OCI-LY3 (cell line): ENCODE results near the gene BRAF.
A peak's percentile ranks its signal among the peaks of the same experiment; 100 is the strongest.

ENCODE experiments used
- H2AFZ ChIP-seq: fragments of 200-600, 300-600 bp; shearing (Covaris generic); 2 replicates; pipeline ENCODE4 v1.6.0; 2014; ENCODE audit warnings: antibody characterized with exemption, low read depth, low read length
- H3K27ac ChIP-seq: fragments of 200-600, 300-600 bp; sonication (generic); 2 replicates; pipeline ENCODE4 v1.5.1; 2014; ENCODE audit warnings: mild to moderate bottlenecking, low read length, moderate library complexity, mixed read lengths
- H3K27me3 ChIP-seq: fragments of 200-600, 300-600 bp; sonication (generic); 2 replicates; pipeline ENCODE4 v1.6.1; 2014; ENCODE audit warnings: low read depth, low read length, mixed read lengths
- H3K36me3 ChIP-seq: fragments of 200-600, 300-600 bp; sonication (generic); replicated peaks from 2 replicates; pipeline ENCODE3; 2014; ENCODE audit warnings: low read depth, low read length, mixed read lengths
- H3K4me1 ChIP-seq: fragments of 300-600, 200-600 bp; sonication (generic); 2 replicates; pipeline ENCODE4 v1.6.1; 2014; ENCODE audit warnings: low read length, mixed read lengths
- H3K4me2 ChIP-seq: fragments of 200-600, 300-600 bp; sonication (generic); 2 replicates; pipeline ENCODE4 v1.6.1; 2014; ENCODE audit warnings: low read length, mixed read lengths
- H3K4me3 ChIP-seq: fragments of 300-600, 200-600 bp; sonication (generic); 2 replicates; pipeline ENCODE4 v1.5.1; 2014; ENCODE audit warnings: antibody characterized with exemption, mild to moderate bottlenecking, low read length, moderate library complexity
- H3K79me2 ChIP-seq: fragments of 300-600, 200-600 bp; shearing (Covaris generic); 2 replicates; pipeline ENCODE4 v1.6.1; 2014; ENCODE audit warnings: mild to moderate bottlenecking, low read length, mixed read lengths
- H3K9ac ChIP-seq: fragments of 300-600, 200-600 bp; shearing (Covaris generic); 2 replicates; pipeline ENCODE4 v1.6.0; 2014; ENCODE audit warnings: mild to moderate bottlenecking, low read length, moderate library complexity
- H3K9me3 ChIP-seq: fragments of 200-600, 300-600 bp; shearing (Covaris generic); 2 replicates; pipeline ENCODE4 v1.6.1; 2014; ENCODE audit warnings: low read length, mixed read lengths; ENCODE audit not compliant: insufficient read depth
- H4K20me1 ChIP-seq: fragments of 200-600, 300-600 bp; sonication (generic); 2 replicates; pipeline ENCODE4 v1.6.1; 2016; ENCODE audit warnings: low read length, mixed read lengths; ENCODE audit not compliant: insufficient read depth
- EZH2phosphoT487 ChIP-seq: fragments of 200-600 bp; shearing (Covaris generic); IDR thresholded peaks from 2 replicates; pipeline ENCODE4 v1.6.1; 2018; ENCODE audit warnings: antibody characterized with exemption, mixed run types, low read depth
- TF ChIP-seq, protein P1 (sequence below): fragments of 200-600, 300-600 bp; sonication (generic); IDR thresholded peaks from 2 replicates; pipeline ENCODE4 v1.5.1; 2014; ENCODE audit warnings: antibody characterized with exemption, low read length, low read depth

The BRAF gene

DNA sequence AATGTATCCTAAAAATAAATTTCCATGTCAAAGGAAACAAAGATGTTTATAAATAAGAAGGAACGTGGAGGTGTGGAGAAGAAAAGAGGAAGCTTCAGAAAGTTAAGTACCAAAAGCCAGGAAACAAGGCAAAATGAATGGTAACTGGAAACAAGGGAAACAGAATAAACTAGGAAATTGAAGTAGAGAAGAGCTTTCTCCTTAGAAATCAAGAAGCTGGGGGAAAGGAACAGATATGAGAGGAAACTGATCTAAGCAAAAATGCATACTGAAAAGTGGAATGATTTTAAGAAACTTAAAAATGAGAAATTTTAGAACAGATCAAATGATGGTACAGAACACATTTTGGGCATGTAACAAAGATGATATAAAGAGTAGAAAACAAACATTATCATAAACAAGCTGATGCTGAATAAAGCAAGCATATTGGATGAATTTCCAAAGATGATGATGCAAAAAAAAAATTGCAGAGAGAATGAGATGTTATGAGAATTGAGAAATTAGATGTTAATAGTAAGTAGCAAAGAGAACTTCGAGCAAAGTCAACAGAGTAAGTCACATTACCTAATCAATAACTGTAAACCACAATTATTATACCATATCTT is 1.9 kb downstream of the BRAF start:
- peaks cover 30% of the 10 kb centered on the region for H3K4me1 ChIP-seq
- no peaks in the 10 kb centered on the region for H3K9me3 ChIP-seq
- H3K4me3 ChIP-seq, result peak overlapping the region; percentile 22; the same call in 1 of the 2 replicates
- no peak for TF ChIP-seq EZH2phosphoT487
- TF ChIP-seq, protein P1, sequence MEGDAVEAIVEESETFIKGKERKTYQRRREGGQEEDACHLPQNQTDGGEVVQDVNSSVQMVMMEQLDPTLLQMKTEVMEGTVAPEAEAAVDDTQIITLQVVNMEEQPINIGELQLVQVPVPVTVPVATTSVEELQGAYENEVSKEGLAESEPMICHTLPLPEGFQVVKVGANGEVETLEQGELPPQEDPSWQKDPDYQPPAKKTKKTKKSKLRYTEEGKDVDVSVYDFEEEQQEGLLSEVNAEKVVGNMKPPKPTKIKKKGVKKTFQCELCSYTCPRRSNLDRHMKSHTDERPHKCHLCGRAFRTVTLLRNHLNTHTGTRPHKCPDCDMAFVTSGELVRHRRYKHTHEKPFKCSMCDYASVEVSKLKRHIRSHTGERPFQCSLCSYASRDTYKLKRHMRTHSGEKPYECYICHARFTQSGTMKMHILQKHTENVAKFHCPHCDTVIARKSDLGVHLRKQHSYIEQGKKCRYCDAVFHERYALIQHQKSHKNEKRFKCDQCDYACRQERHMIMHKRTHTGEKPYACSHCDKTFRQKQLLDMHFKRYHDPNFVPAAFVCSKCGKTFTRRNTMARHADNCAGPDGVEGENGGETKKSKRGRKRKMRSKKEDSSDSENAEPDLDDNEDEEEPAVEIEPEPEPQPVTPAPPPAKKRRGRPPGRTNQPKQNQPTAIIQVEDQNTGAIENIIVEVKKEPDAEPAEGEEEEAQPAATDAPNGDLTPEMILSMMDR, result no peak
- no peak overlapping the region for H3K27ac ChIP-seq
- peaks cover 7% of the 10 kb centered on the region for H3K36me3 ChIP-seq
- H4K20me1 ChIP-seq, result peaks cover 42% of the 10 kb centered on the region
- H2AFZ ChIP-seq, result no peak overlapping the region
- peaks cover 67% of the 10 kb centered on the region for H3K79me2 ChIP-seq
- H3K4me2 ChIP-seq, result peak overlapping the region; percentile 97
- H3K9ac ChIP-seq, result no peak overlapping the region; the same call in 1 of the 2 replicates
- H3K27me3 ChIP-seq, result no peaks in the 10 kb centered on the region

DNA sequence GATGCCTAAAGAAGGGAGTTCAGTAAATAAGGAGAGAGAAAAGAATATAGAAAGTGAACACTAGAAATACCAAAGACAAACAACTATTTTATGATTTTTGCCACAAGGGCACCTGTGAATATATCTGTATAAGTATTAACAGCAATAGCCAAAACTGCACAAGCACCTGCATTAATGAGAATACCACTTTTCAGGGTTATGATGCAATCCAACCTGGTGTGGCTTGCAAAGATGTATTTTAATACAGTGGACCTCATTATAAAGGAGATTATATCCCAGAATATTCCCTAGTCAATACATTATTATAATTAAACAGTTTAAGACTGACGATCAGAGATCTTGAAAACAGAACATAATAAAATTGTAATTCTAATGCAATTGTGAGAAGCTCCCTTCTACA is 4.0 kb downstream of the BRAF start:
- H3K4me2 ChIP-seq, result no peak overlapping the region
- no peak overlapping the region for H2AFZ ChIP-seq
- no peak overlapping the region for H3K9ac ChIP-seq
- no peaks in the 10 kb centered on the region for H3K27me3 ChIP-seq
- H3K4me1 ChIP-seq, result peaks cover 48% of the 10 kb centered on the region
- no peak for TF ChIP-seq EZH2phosphoT487
- TF ChIP-seq, protein P1, result no peak
- H3K27ac ChIP-seq, result no peak overlapping the region
- no peak overlapping the region for H3K4me3 ChIP-seq
- H3K9me3 ChIP-seq, result no peaks in the 10 kb centered on the region
- H4K20me1 ChIP-seq, result peaks cover 63% of the 10 kb centered on the region
- H3K79me2 ChIP-seq, result peaks cover 88% of the 10 kb centered on the region
- peaks cover 7% of the 10 kb centered on the region for H3K36me3 ChIP-seq

DNA sequence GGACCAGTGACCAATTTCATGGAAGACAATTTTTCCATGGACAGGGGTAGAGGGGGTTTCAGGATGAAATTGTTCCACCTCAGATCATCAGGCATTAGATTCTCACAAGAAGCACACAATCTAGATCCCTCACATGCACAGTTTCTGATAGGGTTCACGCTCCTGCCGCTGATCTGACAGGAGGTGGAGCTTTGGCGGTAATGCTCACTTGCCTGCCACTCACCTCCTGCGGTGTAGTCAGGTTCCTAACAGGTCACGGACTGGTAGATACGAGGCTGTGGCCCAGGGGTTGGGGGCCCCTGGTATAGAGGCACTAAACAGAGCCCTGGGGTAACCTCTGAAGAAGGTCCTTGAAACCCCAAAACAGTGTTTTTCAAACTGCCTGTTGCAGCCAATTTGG is 6.5 kb downstream of the BRAF start:
- Histone ChIP-seq H3K9ac (no peak overlapping the region), H3K4me3 (no peak overlapping the region), H4K20me1 (peaks cover 70% of the 10 kb centered on the region), H3K4me1 (peaks cover 56% of the 10 kb centered on the region), H3K27me3 (no peaks in the 10 kb centered on the region), H3K4me2 (no peak overlapping the region), H3K79me2 (peaks cover 97% of the 10 kb centered on the region), H3K27ac (no peak overlapping the region), H3K9me3 (no peaks in the 10 kb centered on the region), H2AFZ (no peak overlapping the region), H3K36me3 (peaks cover 7% of the 10 kb centered on the region)
- no peak for TF ChIP-seq EZH2phosphoT487
- TF ChIP-seq, protein P1, result no peak

DNA sequence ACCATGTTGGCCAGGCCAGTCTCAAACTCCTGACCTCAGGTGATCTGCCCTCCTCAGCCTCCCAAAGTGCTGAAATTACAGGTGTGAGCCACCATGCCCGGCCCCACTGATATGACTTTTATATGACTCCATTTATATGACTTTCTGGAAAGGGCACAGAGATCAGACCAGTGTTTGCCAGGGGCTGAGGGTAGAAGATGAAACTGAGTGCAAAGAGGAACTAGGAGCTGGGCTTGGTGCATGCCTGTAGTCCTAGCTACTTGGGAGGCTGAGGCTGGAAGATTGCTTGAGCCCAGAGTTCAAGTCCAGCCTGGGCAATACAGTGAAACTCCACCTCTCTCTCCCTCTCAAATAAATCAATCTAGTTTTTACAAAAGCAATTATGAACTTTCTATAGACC is 7.5 kb downstream of the BRAF start:
- no peak overlapping the region for H3K4me3 ChIP-seq
- no peaks in the 10 kb centered on the region for H3K9me3 ChIP-seq
- H4K20me1 ChIP-seq, result peaks cover 72% of the 10 kb centered on the region
- peaks cover 7% of the 10 kb centered on the region for H3K36me3 ChIP-seq
- H3K4me2 ChIP-seq, result no peak overlapping the region
- no peak overlapping the region for H3K27ac ChIP-seq
- no peak overlapping the region for H2AFZ ChIP-seq
- peaks cover 97% of the 10 kb centered on the region for H3K79me2 ChIP-seq
- H3K9ac ChIP-seq, result no peak overlapping the region
- TF ChIP-seq, protein P1, result no peak
- TF ChIP-seq EZH2phosphoT487, result no peak
- peaks cover 57% of the 10 kb centered on the region for H3K4me1 ChIP-seq
- H3K27me3 ChIP-seq, result no peaks in the 10 kb centered on the region
